HG02610 (cell line): ENCODE data around the gene MRPL58.

ENCODE experiments used
- ATAC-seq: cut with Tn5 transposase; IDR thresholded peaks from one replicate; pipeline ENCODE4 v1.9.1; 2021; ENCODE audit warnings: mild to moderate bottlenecking, moderate library complexity; ENCODE audit not compliant: unreplicated experiment

The MRPL58 gene

GRCh38 chr17:75069783-75070182 lies 57.3 kb downstream of the MRPL58 start:
- ATAC-seq: no peak
